B cell (primary cell): ENCODE data around the gene ZNF189.

ENCODE experiments used
- CTCF ChIP-seq: fragments of 200-600 bp; IDR thresholded peaks from one replicate; pipeline ENCODE4 v1.8.0; 2022; ENCODE audit warnings: antibody characterized with exemption, mild to moderate bottlenecking
- EZH2 ChIP-seq: IDR thresholded peaks from 2 replicates; pipeline ENCODE4 v1.6.1; 2012; ENCODE audit warnings: borderline replicate concordance, low read depth, mild to moderate bottlenecking, moderate library complexity, low read length; ENCODE audit not compliant: insufficient read depth, poor library complexity, severe bottlenecking

- TF ChIP-seq CTCF (no peak), EZH2 (no peak)
Measured at GRCh38 chr9:101365181-101365580, 33.5 kb upstream of the ZNF189 start.
